GM23338 (cell line): ENCODE data around the gene MAD1L1. TPM values are rescaled to one million over a fixed set of nuclear protein-coding genes. Genes with fewer than 3 reads are reported as not detected.

ENCODE experiments used
- ATAC-seq: fragments of 200-7000 bp; cut with Tn5 transposase; 3 replicates; pipeline ENCODE4 v1.9.1; 2020
- DNase-seq: peaks from one replicate; pipeline ENCODE4 v3.0.0-alpha.2; 2015; ENCODE audit warnings: low spot score
- H2AFZ ChIP-seq: fragments of 200-600 bp; sonication (generic); 2 replicates; pipeline ENCODE4 v1.8.0; 2016; ENCODE audit warnings: antibody characterized with exemption, mild to moderate bottlenecking, moderate library complexity
- H3F3A ChIP-seq: fragments of 200-600 bp; sonication (generic); replicated peaks from 2 replicates; pipeline ENCODE4 v1.8.0; 2017; ENCODE audit warnings: antibody characterized with exemption, mixed run types, low read depth
- H3K27ac ChIP-seq: fragments of 200-600 bp; sonication (generic); 2 replicates; pipeline ENCODE4 v1.6.1; 2016; ENCODE audit warnings: low read depth
- H3K27me3 ChIP-seq: fragments of 200-600 bp; sonication (generic); 2 replicates; pipeline ENCODE4 v1.8.0; 2016; ENCODE audit warnings: mild to moderate bottlenecking, mixed run types, moderate library complexity; ENCODE audit not compliant: insufficient read depth
- H3K36me3 ChIP-seq: fragments of 200-600 bp; sonication (generic); 2 replicates; pipeline ENCODE4 v1.8.0; 2016; ENCODE audit warnings: mild to moderate bottlenecking; ENCODE audit not compliant: insufficient read depth
- H3K4me1 ChIP-seq: fragments of 200-600 bp; sonication (generic); 2 replicates; pipeline ENCODE4 v1.8.0; 2016; ENCODE audit warnings: mild to moderate bottlenecking, moderate library complexity; ENCODE audit not compliant: insufficient read depth
- H3K4me2 ChIP-seq: fragments of 200-600 bp; sonication (generic); 2 replicates; pipeline ENCODE4 v1.7.1; 2017; ENCODE audit warnings: mixed run types
- H3K4me3 ChIP-seq: fragments of 200-600 bp; sonication (generic); 2 replicates; pipeline ENCODE4 v1.6.1; 2016; ENCODE audit warnings: mixed run types
- H3K79me2 ChIP-seq: fragments of 200-600 bp; sonication (generic); replicated peaks from 2 replicates; pipeline ENCODE4 v1.8.0; 2017; ENCODE audit warnings: mild to moderate bottlenecking; ENCODE audit not compliant: insufficient read depth
- H3K9me2 ChIP-seq: fragments of 200-600 bp; sonication (generic); 2 replicates; pipeline ENCODE4 v1.8.0; 2017; ENCODE audit not compliant: insufficient read depth
- H4K20me1 ChIP-seq: fragments of 200-600 bp; sonication (generic); replicated peaks from 2 replicates; pipeline ENCODE4 v1.8.0; 2017; ENCODE audit warnings: mild to moderate bottlenecking; ENCODE audit not compliant: insufficient read depth
- H3K27ac Mint-ChIP-seq: 2 replicates; pipeline ENCODE4 v1.8.0; 2020; ENCODE audit warnings: inconsistent platforms, mild to moderate bottlenecking, moderate library complexity, mixed read lengths
- H3K27me3 Mint-ChIP-seq: 3 replicates; pipeline ENCODE4 v1.8.0; 2022; ENCODE audit warnings: low read depth, mild to moderate bottlenecking, moderate library complexity, mixed read lengths, inconsistent platforms; ENCODE audit not compliant: insufficient read depth, poor library complexity
- H3K36me3 Mint-ChIP-seq: 3 replicates; pipeline ENCODE4 v1.8.0; 2021; ENCODE audit warnings: low read depth, mild to moderate bottlenecking, inconsistent platforms, moderate library complexity, mixed read lengths
- H3K4me1 Mint-ChIP-seq: 3 replicates; pipeline ENCODE4 v1.8.0; 2020; ENCODE audit warnings: mild to moderate bottlenecking, inconsistent platforms, mixed read lengths
- H3K4me3 Mint-ChIP-seq: 3 replicates; pipeline ENCODE4 v1.8.0; 2021; ENCODE audit warnings: moderate library complexity, mild to moderate bottlenecking, inconsistent platforms, mixed read lengths
- H3K9me3 Mint-ChIP-seq: 3 replicates; pipeline ENCODE4 v1.8.0; 2020; ENCODE audit warnings: moderate library complexity, mild to moderate bottlenecking, inconsistent platforms, mixed read lengths
- ETS1 ChIP-seq: IDR thresholded peaks from 2 replicates; pipeline ENCODE4 v1.6.1; 2016; ENCODE audit warnings: antibody characterized with exemption
- EZH2phosphoT487 ChIP-seq: fragments of 200-600 bp; sonication (generic); IDR thresholded peaks from one replicate; pipeline ENCODE4 v1.8.1; 2018; ENCODE audit warnings: antibody characterized with exemption; ENCODE audit not compliant: unreplicated experiment
- JUNB ChIP-seq: IDR thresholded peaks from one replicate; pipeline ENCODE4 v1.6.1; 2016; ENCODE audit warnings: antibody characterized with exemption; ENCODE audit not compliant: unreplicated experiment
- NANOG ChIP-seq: IDR thresholded peaks from 2 replicates; pipeline ENCODE4 v1.6.1; 2016; ENCODE audit warnings: antibody characterized with exemption, borderline replicate concordance
- POLR2AphosphoS5 ChIP-seq: IDR thresholded peaks from 2 replicates; pipeline ENCODE4 v1.6.1; 2016; ENCODE audit warnings: antibody characterized with exemption, low read depth
- REST ChIP-seq: IDR thresholded peaks from one replicate; pipeline ENCODE4 v1.6.1; 2018; ENCODE audit warnings: antibody characterized with exemption; ENCODE audit not compliant: unreplicated experiment
- ZNF331 ChIP-seq: fragments of 250-450 bp; sonication (Bioruptor Pico); IDR thresholded peaks from 2 replicates; pipeline ENCODE4 v1.5.0; 2020; ENCODE audit warnings: low read depth, mild to moderate bottlenecking, moderate library complexity
- polyA plus RNA-seq: library from polyadenylated mRNA; unstranded; fragments of >200 nt; fragmentation: Nextera tagmentation; extraction: Ambion mirVana; gene quantifications from 2 replicates; pipeline ENCODE4 v1.2.1, GENCODE V29; 2016
- total RNA-seq: library from RNA; depleted of rRNA; stranded (reverse); fragments of >200 nt; shearing (Covaris generic); gene quantifications from 2 replicates; pipeline ENCODE4 v1.2.3, GENCODE V29; 2014

MAD1L1 gene
- total and polyA plus RNA-seq, 2 experiments from 2014 or later, result 40.3 to 59.3 TPM

- no peak for TF ChIP-seq REST
- ATAC-seq (no peak), DNase-seq (no peak)
- Histone ChIP-seq H3K36me3 (no peaks in the 10 kb centered on the region), H3K4me1 (no peaks in the 10 kb centered on the region), H4K20me1 (no peaks in the 10 kb centered on the region), H3F3A (no peaks in the 10 kb centered on the region), H2AFZ (no peak overlapping the region), H3K27ac (no peak overlapping the region), H3K4me3 (no peak overlapping the region), H3K4me2 (no peak overlapping the region), H3K27me3 (no peaks in the 10 kb centered on the region), H3K9me2 (no peaks in the 10 kb centered on the region), H3K79me2 (no peaks in the 10 kb centered on the region)
- no peaks in the 10 kb centered on the region for H3K9me3 Mint-ChIP-seq
- H3K36me3 Mint-ChIP-seq, result peaks cover 6% of the 10 kb centered on the region; the same call in 1 of the 3 replicates
- H3K4me1 Mint-ChIP-seq, result no peaks in the 10 kb centered on the region
- H3K27me3 Mint-ChIP-seq, result peaks cover 13% of the 10 kb centered on the region
- no peak overlapping the region for H3K4me3 Mint-ChIP-seq
- H3K27ac Mint-ChIP-seq, result peak overlapping the region; percentile 81
Observed at GRCh38 chr7:2118630-2119190, 114.0 kb downstream of the MAD1L1 start.

- ATAC-seq, result no peak
- H2AFZ ChIP-seq, result no peak overlapping the region
- no peaks in the 10 kb centered on the region for H3K36me3 ChIP-seq
- H3K27ac ChIP-seq, result no peak overlapping the region
- Mint-ChIP-seq H3K36me3 (peaks cover 8% of the 10 kb centered on the region; the same call in 2 of the 3 replicates), H3K27ac (peak overlapping the region; percentile 81; the same call in 1 of the 2 replicates), H3K27me3 (peaks cover 13% of the 10 kb centered on the region), H3K4me1 (no peaks in the 10 kb centered on the region), H3K9me3 (no peaks in the 10 kb centered on the region), H3K4me3 (no peak overlapping the region)
- H3K4me3 ChIP-seq, result no peak overlapping the region
- TF ChIP-seq POLR2AphosphoS5 (no peak), NANOG (no peak), JUNB (no peak), EZH2phosphoT487 (no peak), ETS1 (no peak), ZNF331 (CRISPR knock-in tag) (no peak)
- H3K27me3 ChIP-seq, result no peaks in the 10 kb centered on the region
- H4K20me1 ChIP-seq, result no peaks in the 10 kb centered on the region
- H3K4me1 ChIP-seq, result no peaks in the 10 kb centered on the region
- DNase-seq, result no peak
- H3F3A ChIP-seq, result no peaks in the 10 kb centered on the region
- H3K79me2 ChIP-seq, result no peaks in the 10 kb centered on the region
- H3K4me2 ChIP-seq, result no peak overlapping the region
- H3K9me2 ChIP-seq, result no peaks in the 10 kb centered on the region
Observed at GRCh38 chr7:2118056-2118455, 114.7 kb downstream of the MAD1L1 start.
